Activated CD4-positive, alpha-beta memory T cell treated with anti-CD3 and anti-CD28 coated beads, Interleukin-2, amount 10 ng/mL, durations not matched to agents 7 days and 5 days (primary cell): ENCODE measurements around the gene ACAT2. TPM values are rescaled to one million over a fixed set of nuclear protein-coding genes. Genes with fewer than 3 reads are reported as not detected.
"Not testable (repeated sequence)": the region's sequence is repeated elsewhere in the genome, so short reads cannot be mapped to it uniquely, and the experiment has no call there.

Experiments
- CTCF ChIA-PET: fragments of 350-600 bp; sonication (Branson Sonifier 250); formaldehyde crosslinking; loops from one replicate; lab custom pipeline; 2021; ENCODE audit warnings: antibody characterized with exemption, inconsistent platforms; lab: Charles Lee
- POLR2A ChIA-PET: fragments of 350-600 bp; sonication (Branson Sonifier 250); formaldehyde crosslinking; loops from one replicate; lab custom pipeline; 2021; ENCODE audit warnings: antibody characterized with exemption; lab: Charles Lee
- DNase-seq: peaks from one replicate; pipeline ENCODE4 v3.0.0-alpha.2; 2020
- H3K27ac Mint-ChIP-seq: one replicate; pipeline ENCODE4 v1.8.0; 2021; ENCODE audit warnings: mild to moderate bottlenecking, mixed read lengths
- H3K27me3 Mint-ChIP-seq: one replicate; pipeline ENCODE4 v1.8.0; 2021; ENCODE audit warnings: mixed read lengths
- H3K36me3 Mint-ChIP-seq: one replicate; pipeline ENCODE4 v1.8.0; 2021; ENCODE audit warnings: low read depth, mixed read lengths
- H3K4me1 Mint-ChIP-seq: one replicate; pipeline ENCODE4 v1.8.0; 2021; ENCODE audit warnings: mixed read lengths
- H3K4me3 Mint-ChIP-seq: one replicate; pipeline ENCODE4 v1.8.0; 2021; ENCODE audit warnings: mild to moderate bottlenecking, mixed read lengths
- H3K9me3 Mint-ChIP-seq: one replicate; pipeline ENCODE4 v1.8.0; 2021; ENCODE audit warnings: mixed read lengths
- total RNA-seq, 2 experiments: library from RNA; stranded (reverse); gene quantifications; one replicate each; pipeline ENCODE4 v1.2.3, GENCODE V29; 2021

Gene ACAT2
- total RNA-seq, 2 experiments from 2014 or later, result 98.0 to 109 TPM

DNA sequence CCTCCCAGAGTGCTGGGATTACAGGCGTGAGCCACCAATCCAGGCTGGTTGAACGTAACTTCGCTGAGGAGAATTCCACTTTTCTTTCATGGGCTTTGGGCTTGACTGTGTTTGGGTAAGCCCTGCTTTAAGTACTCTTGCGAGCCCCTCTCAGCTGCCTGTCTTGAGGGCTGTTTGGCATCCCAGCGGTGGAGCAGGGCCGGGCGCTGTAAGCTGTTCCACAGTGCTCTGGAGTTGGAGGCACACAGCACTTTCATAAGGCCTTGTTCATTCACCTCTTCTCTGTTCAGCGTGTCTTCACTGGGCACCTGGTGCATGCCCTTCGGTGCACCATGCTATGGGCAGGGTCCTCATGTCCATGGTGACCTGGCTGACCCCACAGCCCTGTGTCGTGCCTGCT is 59.9 kb downstream of the ACAT2 start:
- H3K27me3 Mint-ChIP-seq, result no peaks in the 10 kb centered on the region
- no peak overlapping the region for H3K27ac Mint-ChIP-seq
- no peak for DNase-seq
- peaks cover 16% of the 10 kb centered on the region for H3K4me1 Mint-ChIP-seq
- no peaks in the 10 kb centered on the region for H3K9me3 Mint-ChIP-seq
- POLR2A ChIA-PET, result interaction anchor here (1.2 kb wide), 1 partner anchor 12 kb away, joined by 3 read pairs; no protein-coding TSS in a partner anchor
- CTCF ChIA-PET, result no interaction called here
- no peak overlapping the region for H3K4me3 Mint-ChIP-seq
- no peaks in the 10 kb centered on the region for H3K36me3 Mint-ChIP-seq

- no peak for DNase-seq
- ChIA-PET POLR2A (no interaction called here), CTCF (no interaction called here)
- Mint-ChIP-seq H3K27me3 (no peaks in the 10 kb centered on the region), H3K9me3 (no peaks in the 10 kb centered on the region), H3K4me1 (peaks cover 16% of the 10 kb centered on the region), H3K36me3 (no peaks in the 10 kb centered on the region), H3K4me3 (no peak overlapping the region), H3K27ac (no peak overlapping the region)
These were observed 62.1 kb downstream of the ACAT2 start for GRCh38 chr6:159823953-159824352.

DNA sequence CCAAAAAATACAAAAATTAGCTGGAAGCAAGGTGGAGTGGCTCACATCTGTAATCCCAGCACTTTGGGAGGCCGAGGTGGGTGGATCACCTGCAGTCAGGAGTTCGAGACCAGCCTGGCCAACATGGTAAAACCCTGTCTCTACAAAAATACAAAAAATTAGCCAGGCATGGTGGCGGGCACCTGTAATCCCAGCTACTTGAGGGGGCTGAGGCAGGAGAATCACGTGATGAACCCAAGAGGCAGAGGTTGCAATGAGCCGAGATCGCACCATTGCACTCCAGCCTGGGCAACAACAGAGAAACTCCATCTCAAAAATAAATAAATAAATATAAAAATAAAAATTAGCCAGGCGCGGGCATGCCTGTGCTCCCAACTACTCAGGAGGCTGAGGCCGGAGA is 62.8 kb downstream of the ACAT2 start:
- H3K27ac Mint-ChIP-seq, DNase-seq, POLR2A ChIA-PET, H3K4me3 Mint-ChIP-seq, H3K27me3 Mint-ChIP-seq, CTCF ChIA-PET, H3K36me3 Mint-ChIP-seq, H3K9me3 Mint-ChIP-seq: not testable (repeated sequence)
- peaks cover 11% of the 10 kb centered on the region for H3K4me1 Mint-ChIP-seq

DNA sequence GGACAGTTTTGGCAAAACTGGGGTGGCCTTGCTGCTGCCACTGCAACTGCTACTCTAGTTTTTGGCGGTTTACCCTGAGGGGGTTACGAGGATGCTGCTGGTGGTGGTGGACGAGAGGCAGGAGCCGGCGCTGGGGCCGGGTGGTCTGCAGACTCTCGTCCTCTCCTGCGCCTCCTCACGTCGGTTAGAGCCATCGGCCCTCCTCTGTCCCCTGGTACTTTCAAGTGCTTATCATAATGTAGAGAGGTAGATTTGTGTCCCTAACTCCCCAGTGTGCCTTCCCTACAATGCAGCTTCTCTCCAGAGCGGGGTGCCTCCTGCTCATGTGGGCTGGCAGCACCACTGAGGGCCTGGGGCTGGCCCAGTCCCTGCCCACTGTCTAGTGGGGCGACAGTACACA is 64.2 kb downstream of the ACAT2 start:
- H3K27ac Mint-ChIP-seq, result no peak overlapping the region
- H3K4me1 Mint-ChIP-seq, result peaks cover 2% of the 10 kb centered on the region
- H3K27me3 Mint-ChIP-seq, result no peaks in the 10 kb centered on the region

GRCh38 chr6:159826968-159827647 is 65.3 kb downstream of the ACAT2 start:
- Mint-ChIP-seq H3K36me3 (no peaks in the 10 kb centered on the region), H3K4me1 (peaks cover 2% of the 10 kb centered on the region), H3K27me3 (peaks cover 3% of the 10 kb centered on the region), H3K27ac (no peak overlapping the region), H3K9me3 (no peaks in the 10 kb centered on the region), H3K4me3 (no peak overlapping the region)
- no peak for DNase-seq
- POLR2A ChIA-PET, result interaction anchor here (1.6 kb wide), 1 partner anchor 40 kb away, joined by 3 read pairs; no protein-coding TSS in a partner anchor
- CTCF ChIA-PET, result no interaction called here

More for the DNA sequence above, 64.2 kb downstream of the ACAT2 start:
- no peak for DNase-seq
- no peaks in the 10 kb centered on the region for H3K9me3 Mint-ChIP-seq
- no peaks in the 10 kb centered on the region for H3K36me3 Mint-ChIP-seq
- H3K4me3 Mint-ChIP-seq, result no peak overlapping the region
- ChIA-PET CTCF (no interaction called here), POLR2A (interaction anchor here (1.6 kb wide), 1 partner anchor 38 kb away, joined by 3 read pairs; no protein-coding TSS in a partner anchor)

DNA sequence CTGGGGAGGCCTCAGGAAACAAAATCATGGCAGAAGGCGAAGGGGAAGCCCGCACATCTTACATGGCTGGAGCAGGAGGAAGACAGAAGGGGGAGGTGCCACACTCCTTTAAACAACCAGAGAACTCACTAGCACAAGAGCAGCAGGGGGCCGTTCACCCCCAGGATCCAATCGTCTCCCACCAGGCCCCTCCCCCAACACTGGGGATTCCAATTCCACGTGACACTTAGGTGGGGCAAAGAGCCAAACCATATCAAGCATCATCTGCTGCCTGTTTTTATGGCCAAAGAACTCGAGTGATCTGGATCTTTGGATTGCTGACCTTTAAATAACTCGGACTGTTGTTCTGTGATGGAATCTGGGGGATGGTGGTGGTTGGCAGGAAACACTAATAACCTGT is 66.2 kb downstream of the ACAT2 start:
- DNase-seq, result no peak
- ChIA-PET POLR2A (no interaction called here), CTCF (no interaction called here)
- H3K27me3 Mint-ChIP-seq, result peaks cover 3% of the 10 kb centered on the region
- no peak overlapping the region for H3K27ac Mint-ChIP-seq
- H3K4me1 Mint-ChIP-seq, result peaks cover 2% of the 10 kb centered on the region
- no peaks in the 10 kb centered on the region for H3K36me3 Mint-ChIP-seq
- no peaks in the 10 kb centered on the region for H3K9me3 Mint-ChIP-seq
- H3K4me3 Mint-ChIP-seq, result no peak overlapping the region

Other genes with a start within 250 kb of the ACAT2 start
- gene SOD2, start 68.8 kb upstream of the ACAT2 start, total RNA-seq, result 10 to 100 TPM; 76.5 to 84.8 TPM
- gene WTAP, start 34.5 kb upstream of the ACAT2 start, total RNA-seq, result 100 to 1,000 TPM; 124 TPM
- gene TCP1, start 27.6 kb downstream of the ACAT2 start, total RNA-seq, result 100 to 1,000 TPM; 203 to 212 TPM
- 10 to 100 TPM; 63.6 to 65.8 TPM for gene MRPL18, start 28.4 kb downstream of the ACAT2 start, total RNA-seq
- gene PNLDC1, start 38.2 kb downstream of the ACAT2 start, total RNA-seq, result under 1 TPM; 0.25 to 0.35 TPM
- not detected for gene MAS1, start 128.9 kb downstream of the ACAT2 start, total RNA-seq
- 10 to 100 TPM; 66.9 to 70.9 TPM for gene IGF2R, start 207.0 kb downstream of the ACAT2 start, total RNA-seq